ENCODE measurements around the gene ATM.

Gene ATM

DNA sequence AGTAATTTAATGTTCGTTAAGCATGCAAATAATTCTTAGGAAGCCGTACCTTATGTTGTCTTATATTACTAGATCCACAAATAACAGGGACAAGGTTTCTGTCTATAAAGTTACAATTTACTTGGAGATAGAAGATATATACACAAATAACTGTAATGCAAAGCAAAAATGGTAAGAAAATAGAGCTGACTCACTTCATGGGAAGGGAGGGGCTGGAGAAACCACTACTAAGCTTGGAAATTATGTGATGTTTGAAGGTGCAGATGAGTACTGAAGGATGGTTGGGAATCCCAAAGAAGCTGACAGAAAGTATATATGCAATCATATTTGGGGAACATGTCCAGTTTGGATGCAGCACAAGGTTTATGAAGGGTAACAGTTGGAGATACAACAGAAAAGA, 4.4 kb upstream of the ATM start:
- H3K4me2 ChIP-seq (ENCODE audit: insufficient read depth, low read length), result peak overlapping the region; percentile 69; the same call in 1 of the 2 replicates
- peaks cover 39% of the 10 kb centered on the region for H3K4me1 ChIP-seq (ENCODE audit: insufficient read depth, low read length)
- H3K9me3 ChIP-seq (ENCODE audit: insufficient read depth, low read length, severe bottlenecking), result peaks cover 1% of the 10 kb centered on the region
- no peak overlapping the region for H3K27ac ChIP-seq (ENCODE audit: low read length)
- no peaks in the 10 kb centered on the region for H3K27me3 ChIP-seq (ENCODE audit: insufficient read depth, low read length, poor library complexity)
- no peak overlapping the region for H2AFZ ChIP-seq (ENCODE audit: low read depth, low read length)
- no peak for DNase-seq
- peaks cover 55% of the 10 kb centered on the region for H3K36me3 ChIP-seq (ENCODE audit: insufficient read depth, low read length)
- H3K4me3 ChIP-seq (ENCODE audit: low read depth in 1 of 2, low read length in 2 of 2), result no peak overlapping the region; a peak in 1 of 4 replicates
- peaks cover 33% of the 10 kb centered on the region for H4K20me1 ChIP-seq (ENCODE audit: insufficient read depth, low read length)
- ATAC-seq (ENCODE audit: insufficient read depth, low read depth), result no peak
- peaks cover 96% of the 10 kb centered on the region for H3K79me2 ChIP-seq (ENCODE audit: insufficient read depth, low read length)
- TF ChIP-seq, protein P1, sequence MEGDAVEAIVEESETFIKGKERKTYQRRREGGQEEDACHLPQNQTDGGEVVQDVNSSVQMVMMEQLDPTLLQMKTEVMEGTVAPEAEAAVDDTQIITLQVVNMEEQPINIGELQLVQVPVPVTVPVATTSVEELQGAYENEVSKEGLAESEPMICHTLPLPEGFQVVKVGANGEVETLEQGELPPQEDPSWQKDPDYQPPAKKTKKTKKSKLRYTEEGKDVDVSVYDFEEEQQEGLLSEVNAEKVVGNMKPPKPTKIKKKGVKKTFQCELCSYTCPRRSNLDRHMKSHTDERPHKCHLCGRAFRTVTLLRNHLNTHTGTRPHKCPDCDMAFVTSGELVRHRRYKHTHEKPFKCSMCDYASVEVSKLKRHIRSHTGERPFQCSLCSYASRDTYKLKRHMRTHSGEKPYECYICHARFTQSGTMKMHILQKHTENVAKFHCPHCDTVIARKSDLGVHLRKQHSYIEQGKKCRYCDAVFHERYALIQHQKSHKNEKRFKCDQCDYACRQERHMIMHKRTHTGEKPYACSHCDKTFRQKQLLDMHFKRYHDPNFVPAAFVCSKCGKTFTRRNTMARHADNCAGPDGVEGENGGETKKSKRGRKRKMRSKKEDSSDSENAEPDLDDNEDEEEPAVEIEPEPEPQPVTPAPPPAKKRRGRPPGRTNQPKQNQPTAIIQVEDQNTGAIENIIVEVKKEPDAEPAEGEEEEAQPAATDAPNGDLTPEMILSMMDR (IDR thresholded peaks at IDR 0.05; ENCODE audit: borderline replicate concordance, extremely low read depth, low read length, poor library complexity, severe bottlenecking), result no peak
- TF ChIP-seq EZH2 (IDR thresholded peaks at IDR 0.05; ENCODE audit: borderline replicate concordance, low read depth, low read length, severe bottlenecking), result no peak
- no peak overlapping the region for H3K9ac ChIP-seq (ENCODE audit: low read depth, low read length)

DNA sequence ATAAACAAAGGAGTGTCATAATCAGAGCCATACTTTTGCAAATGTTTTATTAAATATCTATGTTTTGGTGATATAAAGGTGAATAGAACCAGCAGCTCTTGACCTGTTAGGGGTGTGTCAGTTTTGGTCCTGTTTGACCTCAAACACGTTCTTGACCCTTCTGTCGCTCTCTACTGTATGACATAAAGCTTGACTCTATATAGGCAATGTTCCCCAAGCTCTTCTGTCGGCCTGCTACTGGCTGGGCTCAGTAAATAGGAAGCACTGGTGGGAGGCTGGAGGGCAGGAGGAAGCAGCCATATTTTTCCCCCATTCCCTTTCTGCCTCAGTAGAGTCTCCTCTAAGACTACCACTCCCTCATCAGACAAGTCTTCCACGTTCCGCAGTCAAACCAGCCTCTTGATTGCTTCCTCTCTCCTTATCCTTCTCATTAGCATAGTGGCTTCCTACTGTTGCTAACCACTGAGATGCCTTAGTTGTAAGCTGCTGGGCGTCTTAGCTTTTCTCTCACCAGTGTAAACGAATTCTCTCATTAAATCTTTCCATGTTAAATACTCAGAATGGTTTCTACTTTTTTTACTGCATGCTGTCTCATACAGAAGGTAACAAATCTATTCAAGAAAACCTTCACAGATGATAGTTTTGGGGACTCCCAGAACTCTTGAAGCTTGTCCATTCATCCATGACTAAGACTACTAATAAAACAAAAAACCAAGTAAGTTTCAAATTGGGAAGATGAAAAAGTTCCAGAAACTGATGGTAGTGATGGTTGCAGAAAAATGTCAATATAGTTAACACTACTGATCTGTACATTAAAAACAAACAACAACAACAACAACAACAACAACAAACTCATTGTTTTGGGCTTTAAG, 3.7 kb upstream of the ATM start:
- Histone ChIP-seq H3K27me3 (ENCODE audit: insufficient read depth, low read length, poor library complexity) (no peaks in the 10 kb centered on the region), H2AFZ (ENCODE audit: low read depth, low read length) (no peak overlapping the region), H3K4me1 (ENCODE audit: insufficient read depth, low read length) (peaks cover 41% of the 10 kb centered on the region), H3K4me2 (ENCODE audit: insufficient read depth, low read length) (peak overlapping the region; percentile 69), H3K79me2 (ENCODE audit: insufficient read depth, low read length) (peaks cover 96% of the 10 kb centered on the region), H3K36me3 (ENCODE audit: insufficient read depth, low read length) (peaks cover 48% of the 10 kb centered on the region), H4K20me1 (ENCODE audit: insufficient read depth, low read length) (peaks cover 30% of the 10 kb centered on the region), H3K9me3 (ENCODE audit: insufficient read depth, low read length, severe bottlenecking) (no peaks in the 10 kb centered on the region), H3K27ac (ENCODE audit: low read length) (no peak overlapping the region), H3K9ac (ENCODE audit: low read depth, low read length) (peak overlapping the region; percentile 90; the same call in 1 of the 2 replicates), H3K4me3 (ENCODE audit: low read depth in 1 of 2, low read length in 2 of 2) (peak overlapping the region in 1 of 2 experiments; percentile 82; a peak in 2 of 4 replicates)
- TF ChIP-seq EZH2 (IDR thresholded peaks at IDR 0.05; ENCODE audit: borderline replicate concordance, low read depth, low read length, severe bottlenecking), result no peak
- TF ChIP-seq, protein P1 (IDR thresholded peaks at IDR 0.05; ENCODE audit: borderline replicate concordance, extremely low read depth, low read length, poor library complexity, severe bottlenecking), result no peak
- ATAC-seq (ENCODE audit: insufficient read depth, low read depth), result no peak
- no peak for DNase-seq

DNA sequence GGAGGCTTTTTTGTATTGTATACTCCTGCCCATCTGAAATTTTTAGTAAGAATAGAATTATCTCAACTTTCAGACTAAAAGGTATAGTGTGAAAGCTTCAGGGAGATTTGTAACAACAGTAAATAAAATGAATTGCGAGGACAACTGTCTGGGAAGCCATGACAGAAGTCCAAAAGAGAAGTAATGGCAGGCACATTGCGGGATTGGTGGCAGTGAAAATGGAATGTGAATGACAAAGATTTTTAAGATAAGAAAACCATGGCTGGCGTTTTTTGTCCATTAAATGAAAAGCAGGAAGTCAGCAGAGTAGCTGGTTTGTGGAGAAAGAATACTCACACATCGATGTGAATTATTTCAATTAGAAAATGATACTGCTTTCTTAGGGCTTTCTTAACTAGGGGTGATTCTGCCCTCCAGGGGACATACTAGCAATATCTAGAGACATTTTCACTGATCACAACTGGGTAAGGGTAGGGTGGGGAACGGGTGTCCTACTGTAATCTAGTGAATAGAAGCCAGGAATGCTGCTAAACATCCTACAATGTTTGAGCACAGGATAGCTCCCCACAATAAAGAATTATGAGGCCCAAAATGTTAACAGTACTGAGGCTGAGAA, 2.0 kb upstream of the ATM start:
- TF ChIP-seq, protein P1 (IDR thresholded peaks at IDR 0.05; ENCODE audit: borderline replicate concordance, extremely low read depth, low read length, poor library complexity, severe bottlenecking), result peak; percentile 35
- no peak for TF ChIP-seq EZH2 (IDR thresholded peaks at IDR 0.05; ENCODE audit: borderline replicate concordance, low read depth, low read length, severe bottlenecking)
- H3K4me1 ChIP-seq (ENCODE audit: insufficient read depth, low read length), result peaks cover 58% of the 10 kb centered on the region
- H3K9me3 ChIP-seq (ENCODE audit: insufficient read depth, low read length, severe bottlenecking), result no peaks in the 10 kb centered on the region
- H3K36me3 ChIP-seq (ENCODE audit: insufficient read depth, low read length), result peaks cover 39% of the 10 kb centered on the region
- H3K9ac ChIP-seq (ENCODE audit: low read depth, low read length), result peak overlapping the region; percentile 90
- ATAC-seq (ENCODE audit: insufficient read depth, low read depth), result no peak
- H2AFZ ChIP-seq (ENCODE audit: low read depth, low read length), result no peak overlapping the region; the same call in 1 of the 2 replicates
- peak overlapping the region; percentile 93 for H3K27ac ChIP-seq (ENCODE audit: low read length)
- H3K27me3 ChIP-seq (ENCODE audit: insufficient read depth, low read length, poor library complexity), result no peaks in the 10 kb centered on the region
- DNase-seq, result no peak
- H3K4me3 ChIP-seq (ENCODE audit: low read depth in 1 of 2, low read length in 2 of 2), result peak overlapping the region; percentile 79 to 82
- H4K20me1 ChIP-seq (ENCODE audit: insufficient read depth, low read length), result peaks cover 30% of the 10 kb centered on the region
- H3K79me2 ChIP-seq (ENCODE audit: insufficient read depth, low read length), result peaks cover 96% of the 10 kb centered on the region
- peak overlapping the region; percentile 69 for H3K4me2 ChIP-seq (ENCODE audit: insufficient read depth, low read length)

Measured in DND-41 (cell line).